DOHH2 (cell line): ENCODE measurements around the gene WRNIP1.

Source experiments
- CTCF ChIP-seq: fragments of 200-600 bp; sonication (generic); IDR thresholded peaks from one replicate; pipeline ENCODE4 v1.5.1; 2014; ENCODE audit warnings: antibody characterized with exemption, mild to moderate bottlenecking, low read depth, low read length; ENCODE audit not compliant: poor library complexity, severe bottlenecking
- EZH2phosphoT487 ChIP-seq: fragments of 200-600 bp; sonication (generic); IDR thresholded peaks from 2 replicates; pipeline ENCODE4 v1.6.1; 2017; ENCODE audit warnings: borderline replicate concordance, mild to moderate bottlenecking, antibody characterized with exemption, low read length, moderate library complexity, mixed read lengths

GRCh38 chr6:2781685-2782355, 16.6 kb downstream of the WRNIP1 start:
- TF ChIP-seq CTCF: no peak
- no peak for TF ChIP-seq EZH2phosphoT487
